H9 (cell line): ENCODE results near the gene SLC9A4. TPM values are rescaled to one million over a fixed set of nuclear protein-coding genes. Genes with fewer than 3 reads are reported as not detected.

ENCODE experiments used
- DNase-seq: peaks from one replicate; pipeline ENCODE4 v3.0.0-alpha.2; 2017
- H2AFZ ChIP-seq: one replicate; pipeline ENCODE4 v1.6.1; 2013; ENCODE audit warnings: mild to moderate bottlenecking, low read length, control low read depth, moderate library complexity
- H2AK5ac ChIP-seq: 2 replicates; pipeline ENCODE4 v1.6.1; 2013; ENCODE audit warnings: low read length, control low read depth, mixed read lengths; ENCODE audit not compliant: insufficient read length
- H2BK120ac ChIP-seq: one replicate; pipeline ENCODE4 v1.6.1; 2013; ENCODE audit warnings: low read depth, mild to moderate bottlenecking, low read length, control low read depth, inconsistent platforms; ENCODE audit not compliant: poor library complexity, severe bottlenecking
- H2BK12ac ChIP-seq: 2 replicates; pipeline ENCODE4 v1.6.1; 2013; ENCODE audit warnings: low read length, control low read depth, mixed read lengths, low read depth; ENCODE audit not compliant: insufficient read length
- H2BK15ac ChIP-seq: 2 replicates; pipeline ENCODE4 v1.6.1; 2013; ENCODE audit warnings: low read depth, low read length, control low read depth
- H2BK20ac ChIP-seq: one replicate; pipeline ENCODE4 v1.6.1; 2013; ENCODE audit warnings: low read depth, mild to moderate bottlenecking, low read length, control low read depth, inconsistent platforms; ENCODE audit not compliant: poor library complexity, severe bottlenecking
- H2BK5ac ChIP-seq: 2 replicates; pipeline ENCODE4 v1.6.1; 2013; ENCODE audit warnings: low read length, control low read depth, mixed read lengths; ENCODE audit not compliant: insufficient read length
- H3K14ac ChIP-seq: 2 replicates; pipeline ENCODE4 v1.6.1; 2013; ENCODE audit warnings: low read length, control low read depth; ENCODE audit not compliant: insufficient read depth
- H3K18ac ChIP-seq: 2 replicates; pipeline ENCODE4 v1.6.1; 2013; ENCODE audit warnings: low read depth, mild to moderate bottlenecking, mixed read lengths, low read length, control low read depth; ENCODE audit not compliant: insufficient read length
- H3K23ac ChIP-seq: 2 replicates; pipeline ENCODE4 v1.6.1; 2013; ENCODE audit warnings: low read length, control low read depth, mixed read lengths, low read depth; ENCODE audit not compliant: insufficient read length
- H3K23me2 ChIP-seq: 2 replicates; pipeline ENCODE4 v1.6.1; 2013; ENCODE audit warnings: low read depth, mild to moderate bottlenecking, mixed read lengths, low read length, control low read depth; ENCODE audit not compliant: insufficient read length, poor library complexity, severe bottlenecking
- H3K27ac ChIP-seq: 2 replicates; pipeline ENCODE4 v1.5.1; 2013; ENCODE audit warnings: low read length, control low read depth, mixed read lengths, low read depth; ENCODE audit not compliant: insufficient read length
- H3K27me3 ChIP-seq: 2 replicates; pipeline ENCODE4 v1.6.1; 2013; ENCODE audit warnings: low read length, control low read depth, inconsistent platforms; ENCODE audit not compliant: insufficient read depth
- H3K4ac ChIP-seq: 2 replicates; pipeline ENCODE4 v1.6.1; 2013; ENCODE audit warnings: low read depth, mild to moderate bottlenecking, control low read depth, inconsistent platforms, low read length, moderate library complexity
- H3K4me1 ChIP-seq: 2 replicates; pipeline ENCODE4 v1.6.1; 2013; ENCODE audit warnings: low read length, control low read depth, inconsistent platforms; ENCODE audit not compliant: insufficient read depth
- H3K4me2 ChIP-seq: 2 replicates; pipeline ENCODE4 v1.6.1; 2013; ENCODE audit warnings: low read length, control low read depth, mixed read lengths; ENCODE audit not compliant: insufficient read length, insufficient read depth
- H3K56ac ChIP-seq: 2 replicates; pipeline ENCODE4 v1.6.1; 2013; ENCODE audit warnings: low read depth, mild to moderate bottlenecking, mixed read lengths, low read length, control low read depth; ENCODE audit not compliant: insufficient read length
- H3K79me1 ChIP-seq: 2 replicates; pipeline ENCODE4 v1.6.1; 2013; ENCODE audit warnings: low read depth, mild to moderate bottlenecking, moderate library complexity, low read length, control low read depth, inconsistent platforms; ENCODE audit not compliant: insufficient read depth, poor library complexity, severe bottlenecking
- H3K79me2 ChIP-seq: 2 replicates; pipeline ENCODE4 v1.6.1; 2013; ENCODE audit warnings: low read length, control low read depth, inconsistent platforms; ENCODE audit not compliant: insufficient read depth
- H3K9ac ChIP-seq: 2 replicates; pipeline ENCODE4 v1.6.1; 2013; ENCODE audit warnings: low read length, control low read depth, mixed read lengths; ENCODE audit not compliant: insufficient read length; ENCODE audit errors: extremely low read depth
- H3K9me3 ChIP-seq: one replicate; pipeline ENCODE4 v1.6.1; 2013; ENCODE audit warnings: low read depth, low read length, inconsistent platforms; ENCODE audit not compliant: control insufficient read depth
- H3T11ph ChIP-seq: one replicate; pipeline ENCODE4 v1.6.1; 2013; ENCODE audit warnings: mild to moderate bottlenecking, low read length, control low read depth, inconsistent platforms
- H4K20me1 ChIP-seq: one replicate; pipeline ENCODE4 v1.6.1; 2013; ENCODE audit not compliant: control insufficient read depth, insufficient read length, insufficient read depth
- H4K5ac ChIP-seq: 2 replicates; pipeline ENCODE4 v1.6.1; 2013; ENCODE audit warnings: low read depth, mild to moderate bottlenecking, mixed read lengths, low read length, control low read depth; ENCODE audit not compliant: insufficient read length
- H4K8ac ChIP-seq: replicated peaks from 2 replicates; pipeline ENCODE4 v1.6.1; 2013; ENCODE audit warnings: low read length, control low read depth, mixed read lengths, low read depth; ENCODE audit not compliant: insufficient read length
- H4K91ac ChIP-seq: 2 replicates; pipeline ENCODE4 v1.6.1; 2013; ENCODE audit warnings: low read depth, mild to moderate bottlenecking, moderate library complexity, mixed read lengths, low read length, control low read depth; ENCODE audit not compliant: insufficient read length
- H3K27ac Mint-ChIP-seq, 3 experiments: 2 replicates in 2 of 3; 3 replicates in 1 of 3; pipeline ENCODE4 v1.8.0; 2020 to 2021; ENCODE audit warnings: mixed read lengths in 3 of 3, mild to moderate bottlenecking in 1 of 3, moderate library complexity in 1 of 3
- H3K27me3 Mint-ChIP-seq: 2 replicates; pipeline ENCODE4 v1.8.0; 2021; ENCODE audit warnings: low read depth, mild to moderate bottlenecking, moderate library complexity, mixed read lengths
- H3K36me3 Mint-ChIP-seq, 3 experiments: 2 replicates in 2 of 3; 3 replicates in 1 of 3; pipeline ENCODE4 v1.8.0; 2020 to 2021; ENCODE audit warnings: low read depth in 3 of 3, mixed read lengths in 3 of 3; ENCODE audit not compliant: insufficient read depth in 1 of 3
- H3K4me1 Mint-ChIP-seq, 2 experiments: 2 replicates each; pipeline ENCODE4 v1.8.0; 2020; ENCODE audit warnings: mixed read lengths in 2 of 2
- H3K4me3 Mint-ChIP-seq, 2 experiments: 2 replicates in 1 of 2; 3 replicates in 1 of 2; pipeline ENCODE4 v1.8.0; 2020 to 2021; ENCODE audit warnings: mild to moderate bottlenecking in 2 of 2, mixed read lengths in 2 of 2, moderate library complexity in 1 of 2
- H3K9me3 Mint-ChIP-seq, 2 experiments: 2 replicates in 1 of 2; 3 replicates in 1 of 2; pipeline ENCODE4 v1.8.0; 2020; ENCODE audit warnings: mild to moderate bottlenecking in 2 of 2, mixed read lengths in 2 of 2, moderate library complexity in 1 of 2
- WGBS: extraction: QIAGEN DNeasy Blood & Tissue Kit; methylation state at CpG from one replicate; pipeline ENCODE4 v1.1.7; 2013; ENCODE audit warnings: missing lambda C conversion rate, low lambda C conversion rate, mixed read lengths; ENCODE audit not compliant: insufficient read length; ENCODE audit errors: extremely low coverage; 5-methylcytosine and 5-hydroxymethylcytosine counted together
- total RNA-seq: library from RNA; stranded (reverse); gene quantifications from 2 replicates; pipeline ENCODE4 v1.2.1, GENCODE V29; 2021
- TF ChIP-seq, protein P1 (sequence below): fragments of 200-600 bp; sonication (generic); conservative IDR thresholded peaks from 3 replicates; pipeline ENCODE4 v1.8.0; 2021; ENCODE audit warnings: antibody characterized with exemption, mild to moderate bottlenecking

SLC9A4 gene
- total RNA-seq, 1 experiment from 2014 or later, result not detected

DNA sequence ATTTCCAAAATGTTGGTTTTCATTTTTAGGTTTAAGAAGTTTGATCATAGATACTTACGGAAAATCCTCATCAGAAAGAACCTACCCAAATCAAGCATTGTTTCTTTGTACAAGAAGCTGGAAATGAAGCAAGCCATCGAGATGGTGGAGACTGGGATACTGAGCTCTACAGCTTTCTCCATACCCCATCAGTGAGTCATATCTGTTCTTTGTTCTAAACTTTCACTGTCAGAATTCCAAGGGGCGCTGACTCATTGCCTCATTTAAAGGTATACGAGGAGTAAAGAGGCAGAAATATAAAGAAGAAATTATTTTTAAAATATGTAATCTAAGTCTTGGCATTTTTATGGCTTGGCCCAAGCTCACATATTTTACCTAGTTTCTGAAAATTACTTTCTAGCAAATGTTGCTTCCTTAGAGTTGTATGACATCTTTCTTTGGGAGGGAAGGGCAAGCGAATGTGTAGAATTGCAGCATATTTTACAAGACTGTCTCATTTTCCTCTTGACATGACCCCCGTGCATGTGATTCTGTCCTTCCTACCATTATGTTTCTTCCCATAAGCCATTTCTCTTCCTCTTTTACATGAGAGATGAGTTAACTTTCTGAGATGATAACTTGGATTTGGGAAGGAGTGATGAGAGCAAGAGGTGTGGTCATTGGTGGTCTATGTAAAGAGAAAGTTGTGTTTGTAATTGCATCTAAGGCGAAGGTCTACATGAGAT lies 41.2 kb downstream of the SLC9A4 start:
- no peak overlapping the region for H2BK120ac ChIP-seq
- no peak overlapping the region for H4K8ac ChIP-seq
- no peaks in the 10 kb centered on the region for H3K4me1 ChIP-seq
- H3K4me1 Mint-ChIP-seq, result peaks cover 4 to 14% of the 10 kb centered on the region in 2 experiments; a peak in 3 of 4 replicates
- H2AK5ac ChIP-seq, result no peak overlapping the region
- H3K23ac ChIP-seq, result no peak overlapping the region
- no peak overlapping the region for H3T11ph ChIP-seq
- H3K9ac ChIP-seq, result no peak overlapping the region
- H3K18ac ChIP-seq, result no peak overlapping the region
- H2BK5ac ChIP-seq, result no peak overlapping the region
- no peak overlapping the region for H2BK15ac ChIP-seq
- peaks cover 0 to 2% of the 10 kb centered on the region in 2 experiments; a peak in 2 of 5 replicates for H3K9me3 Mint-ChIP-seq
- no peak overlapping the region for H2AFZ ChIP-seq
- TF ChIP-seq, protein P1, sequence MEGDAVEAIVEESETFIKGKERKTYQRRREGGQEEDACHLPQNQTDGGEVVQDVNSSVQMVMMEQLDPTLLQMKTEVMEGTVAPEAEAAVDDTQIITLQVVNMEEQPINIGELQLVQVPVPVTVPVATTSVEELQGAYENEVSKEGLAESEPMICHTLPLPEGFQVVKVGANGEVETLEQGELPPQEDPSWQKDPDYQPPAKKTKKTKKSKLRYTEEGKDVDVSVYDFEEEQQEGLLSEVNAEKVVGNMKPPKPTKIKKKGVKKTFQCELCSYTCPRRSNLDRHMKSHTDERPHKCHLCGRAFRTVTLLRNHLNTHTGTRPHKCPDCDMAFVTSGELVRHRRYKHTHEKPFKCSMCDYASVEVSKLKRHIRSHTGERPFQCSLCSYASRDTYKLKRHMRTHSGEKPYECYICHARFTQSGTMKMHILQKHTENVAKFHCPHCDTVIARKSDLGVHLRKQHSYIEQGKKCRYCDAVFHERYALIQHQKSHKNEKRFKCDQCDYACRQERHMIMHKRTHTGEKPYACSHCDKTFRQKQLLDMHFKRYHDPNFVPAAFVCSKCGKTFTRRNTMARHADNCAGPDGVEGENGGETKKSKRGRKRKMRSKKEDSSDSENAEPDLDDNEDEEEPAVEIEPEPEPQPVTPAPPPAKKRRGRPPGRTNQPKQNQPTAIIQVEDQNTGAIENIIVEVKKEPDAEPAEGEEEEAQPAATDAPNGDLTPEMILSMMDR, result no peak
- no peak overlapping the region for H3K4ac ChIP-seq
- H3K27me3 ChIP-seq, result no peaks in the 10 kb centered on the region
- WGBS, result no CpG with 5 or more reads among the region's 7 CpGs
- H2BK20ac ChIP-seq, result no peak overlapping the region
- H4K5ac ChIP-seq, result no peak overlapping the region
- H3K14ac ChIP-seq, result no peak overlapping the region
- no peaks in the 10 kb centered on the region for H3K36me3 Mint-ChIP-seq
- no peak overlapping the region for H3K4me3 Mint-ChIP-seq
- no peaks in the 10 kb centered on the region for H3K79me2 ChIP-seq
- no peak overlapping the region for H4K91ac ChIP-seq
- H3K4me2 ChIP-seq, result no peak overlapping the region
- H3K27me3 Mint-ChIP-seq, result no peaks in the 10 kb centered on the region
- H3K56ac ChIP-seq, result no peak overlapping the region
- H4K20me1 ChIP-seq, result no peaks in the 10 kb centered on the region
- H3K27ac ChIP-seq, result no peak overlapping the region
- no peak for DNase-seq
- no peaks in the 10 kb centered on the region for H3K23me2 ChIP-seq
- H3K79me1 ChIP-seq, result no peaks in the 10 kb centered on the region
- no peak overlapping the region for H2BK12ac ChIP-seq
- H3K27ac Mint-ChIP-seq, result no peak overlapping the region; a peak in 1 of 7 replicates
- H3K9me3 ChIP-seq, result no peaks in the 10 kb centered on the region
